ENCODE results near the gene GCK.

The GCK gene

DNA sequence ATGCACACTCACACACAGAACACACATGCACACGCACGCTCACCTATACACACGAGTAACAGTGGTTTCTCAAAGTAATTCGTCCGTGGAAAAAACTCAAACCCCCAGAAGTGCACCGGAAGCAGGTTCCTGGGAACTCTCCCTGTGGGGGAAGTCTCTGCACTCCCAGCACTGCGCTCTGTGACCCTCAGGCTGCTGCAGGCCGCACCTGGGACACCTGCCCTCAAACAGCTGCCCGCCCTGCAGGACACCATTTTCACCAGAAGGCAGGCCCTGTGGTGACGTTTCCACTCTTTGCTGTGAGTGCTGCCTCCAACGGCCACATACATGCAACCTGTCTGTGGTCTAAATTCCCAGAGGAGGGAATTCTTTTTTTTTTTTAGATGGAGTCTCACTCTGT lies 32.8 kb upstream of the GCK start:
- DNase-seq, result no peak

DNA sequence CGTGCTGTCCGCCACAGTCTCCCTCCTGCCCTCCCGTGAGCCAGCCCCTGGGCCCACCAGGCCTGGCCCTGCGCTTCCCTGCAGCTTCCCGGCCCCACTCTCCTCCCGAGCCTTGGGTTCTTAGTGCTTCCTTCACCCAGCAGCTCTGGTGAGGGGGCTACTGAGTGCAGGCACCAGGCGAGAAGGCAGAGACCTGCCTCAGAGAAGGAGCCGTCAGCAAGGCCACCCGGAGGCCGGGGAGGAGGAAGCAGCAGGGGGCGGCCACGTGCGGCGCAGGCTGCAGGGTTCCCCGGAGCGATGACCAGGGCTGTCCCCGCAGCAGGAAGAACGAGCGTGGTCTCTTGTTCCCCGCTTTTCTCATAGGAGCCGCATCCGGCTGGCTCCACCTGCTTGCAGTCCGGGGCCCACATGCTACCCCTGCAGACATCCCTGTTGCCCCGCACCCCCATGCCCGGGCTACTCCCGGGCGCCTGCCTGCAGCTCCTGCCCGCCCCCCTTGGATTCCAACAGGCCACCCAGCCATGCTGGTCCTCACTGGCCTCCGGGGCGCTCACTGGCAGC lies 32.1 kb upstream of the GCK start:
- no peak for DNase-seq

DNA sequence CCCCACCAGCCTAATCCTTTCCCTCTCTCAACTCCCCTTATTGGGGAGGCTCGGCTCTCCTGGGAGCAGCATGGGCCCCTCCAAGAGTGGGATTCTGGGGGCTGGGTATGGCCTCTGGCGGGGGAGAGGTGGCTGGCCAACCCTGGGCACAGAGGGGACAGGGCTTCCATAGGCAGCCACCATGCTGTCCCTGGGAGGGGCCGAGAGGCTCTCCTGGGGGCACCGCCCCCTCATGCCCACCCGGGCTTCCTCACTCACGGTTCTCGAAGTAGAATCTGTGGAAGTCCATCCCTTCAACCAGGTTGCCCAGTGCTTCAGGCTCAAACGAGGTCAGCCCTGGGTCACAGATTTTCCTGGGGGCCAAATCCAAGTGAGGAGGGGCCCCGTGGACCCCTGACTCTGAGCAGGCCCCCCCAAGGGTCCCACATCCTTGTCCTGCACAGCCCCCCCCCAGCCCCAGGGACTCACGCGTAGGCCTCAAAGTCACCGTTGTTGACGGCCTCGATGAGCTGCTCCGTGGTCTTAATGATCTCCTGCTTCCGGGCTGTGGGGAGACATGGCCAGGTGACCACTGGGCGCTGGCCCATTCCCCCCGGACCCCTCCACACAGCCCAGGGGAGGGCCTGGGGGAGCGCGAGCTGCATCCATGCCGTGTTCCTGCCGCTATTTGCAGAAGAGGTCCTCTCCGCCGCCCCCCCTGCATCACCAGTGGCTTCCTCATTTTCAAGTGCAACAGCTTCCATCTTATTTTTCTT lies 31.3 kb upstream of the GCK start:
- DNase-seq, result no peak

DNA sequence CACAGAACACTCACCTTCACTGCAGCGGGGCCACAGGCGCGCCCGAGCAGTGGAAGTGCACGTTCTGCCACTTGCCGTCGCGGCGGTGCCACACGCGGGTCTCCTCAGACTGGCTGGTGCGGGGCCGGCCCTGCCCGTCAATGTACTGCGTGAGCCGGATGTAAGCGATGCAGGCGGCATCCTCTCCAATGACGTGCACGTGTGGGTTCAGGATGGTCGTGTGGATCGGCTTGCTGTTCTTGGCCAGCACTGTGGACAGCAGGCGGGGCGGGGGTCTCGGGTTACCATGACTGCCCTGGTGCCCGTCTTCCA lies 30.8 kb upstream of the GCK start:
- DNase-seq, result no peak

DNA sequence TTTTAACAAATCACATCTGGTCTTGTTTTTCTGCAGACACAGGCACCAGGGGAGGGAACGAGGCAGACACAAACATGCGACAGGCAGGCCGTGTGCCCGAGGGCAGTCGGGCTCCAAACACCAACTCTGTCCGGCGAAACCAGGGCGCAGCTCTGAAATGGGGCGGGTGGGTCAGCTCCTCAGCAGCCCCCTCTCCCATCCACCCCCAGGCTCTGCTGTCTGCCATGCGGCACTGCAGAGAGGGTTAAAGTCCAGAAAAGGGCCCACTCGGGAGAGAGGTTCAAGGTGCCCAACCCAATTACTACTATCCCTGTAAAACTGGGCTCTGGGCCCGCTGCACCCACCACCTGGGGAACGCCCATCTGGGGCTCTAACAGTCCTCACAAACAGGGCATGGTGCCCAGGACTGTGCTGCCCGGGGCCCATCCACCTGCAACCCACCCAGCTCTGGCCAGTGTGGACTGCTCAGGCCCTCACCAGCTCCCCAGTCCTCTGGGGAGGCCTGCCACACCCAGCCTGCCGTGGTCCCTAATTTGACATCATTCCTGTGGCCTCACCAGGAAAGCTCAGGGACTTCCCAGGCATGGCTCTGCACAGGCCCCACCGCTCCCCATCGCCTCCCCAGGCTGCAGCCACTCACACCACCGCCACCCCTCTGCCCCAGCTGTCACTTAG lies 30.3 kb upstream of the GCK start:
- no peak for DNase-seq

DNA sequence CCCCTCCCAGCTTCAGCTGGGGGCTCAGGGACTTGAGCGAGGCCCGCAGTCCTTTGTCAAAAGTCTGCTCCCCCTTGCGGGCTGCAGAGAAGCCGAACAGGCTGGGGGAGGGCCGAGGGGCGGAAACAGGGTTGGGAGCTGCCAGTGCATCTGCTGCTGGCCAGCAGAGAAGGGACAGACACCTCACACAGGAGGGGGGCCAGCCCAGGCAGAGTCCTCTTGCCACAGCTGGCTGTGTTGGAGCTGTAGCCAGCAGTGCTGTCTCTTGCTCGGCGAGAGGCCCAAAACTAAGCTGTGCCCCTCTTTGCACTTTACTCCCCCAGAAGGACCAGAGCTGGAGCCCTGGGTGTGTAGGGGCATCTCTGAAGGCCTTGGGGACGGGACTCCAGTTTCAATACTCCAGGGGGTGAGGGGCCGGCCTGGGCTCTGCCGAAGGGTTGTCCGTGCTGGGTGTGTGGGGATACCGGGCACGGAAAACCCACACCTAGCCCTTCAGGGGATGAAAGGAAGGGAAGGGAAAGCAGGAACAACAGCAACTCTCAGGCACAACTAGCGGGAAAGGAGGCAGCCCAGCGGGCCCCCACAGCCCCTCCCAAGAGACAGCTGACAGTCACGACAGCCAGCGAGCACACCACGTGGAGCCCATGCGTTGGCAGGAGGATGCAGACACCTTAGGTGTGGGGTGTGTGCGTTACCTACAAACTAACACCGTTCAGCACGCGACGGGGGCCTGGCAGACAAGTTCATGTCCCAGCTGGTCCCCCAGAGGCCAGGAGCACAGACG lies 29.4 kb upstream of the GCK start:
- DNase-seq, result no peak

DNA sequence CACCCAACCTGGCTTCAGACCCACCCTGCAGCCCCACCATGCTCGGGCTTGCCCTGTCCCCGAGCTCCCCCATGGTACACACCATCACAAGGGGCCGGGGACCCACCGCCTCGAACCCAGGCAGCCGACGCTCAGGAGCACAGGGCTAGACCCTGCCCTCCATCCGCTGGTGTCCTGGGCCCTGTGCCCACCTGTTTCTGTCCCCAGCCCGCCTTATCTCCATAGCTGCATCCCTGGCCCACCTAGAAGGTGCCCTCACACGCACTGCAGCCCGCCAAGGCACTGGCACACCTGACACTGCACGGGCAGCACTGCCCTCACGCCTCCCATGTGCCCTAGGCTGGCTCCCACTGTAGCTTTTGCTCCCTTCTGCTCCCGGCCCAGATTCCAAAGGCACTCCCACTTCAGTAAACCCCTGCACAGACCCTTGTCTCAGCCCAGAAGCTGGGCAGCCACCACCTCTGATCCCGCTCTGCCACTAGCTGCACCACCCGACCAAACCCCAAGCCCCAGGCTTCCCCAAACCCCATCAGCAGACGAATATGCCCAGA lies 28.7 kb upstream of the GCK start:
- no peak for DNase-seq

DNA sequence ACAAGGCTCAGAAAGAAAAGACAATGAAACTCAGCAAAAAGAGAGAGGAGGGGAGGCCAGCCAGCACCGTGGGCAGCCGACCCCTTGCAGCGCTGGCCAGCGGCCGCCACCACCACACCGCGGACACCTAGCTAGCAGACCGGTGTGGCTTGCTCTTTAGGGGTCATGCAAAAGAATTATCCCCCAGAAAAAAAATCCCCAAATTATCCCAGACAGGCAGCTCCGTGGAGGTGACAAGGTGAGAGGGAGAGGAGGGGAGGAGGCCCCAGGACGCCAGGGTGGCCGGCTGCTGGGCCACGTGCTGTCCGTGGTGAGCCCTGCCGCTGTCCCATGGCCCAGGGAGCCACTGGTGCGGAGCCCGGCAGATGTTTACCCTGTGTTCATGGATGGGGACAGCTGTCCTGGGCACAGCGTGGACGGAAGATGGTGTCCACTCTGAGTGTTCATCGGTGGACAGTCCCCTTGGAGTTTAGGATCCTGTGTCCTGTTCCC lies 28.0 kb upstream of the GCK start:
- DNase-seq, result no peak

DNA sequence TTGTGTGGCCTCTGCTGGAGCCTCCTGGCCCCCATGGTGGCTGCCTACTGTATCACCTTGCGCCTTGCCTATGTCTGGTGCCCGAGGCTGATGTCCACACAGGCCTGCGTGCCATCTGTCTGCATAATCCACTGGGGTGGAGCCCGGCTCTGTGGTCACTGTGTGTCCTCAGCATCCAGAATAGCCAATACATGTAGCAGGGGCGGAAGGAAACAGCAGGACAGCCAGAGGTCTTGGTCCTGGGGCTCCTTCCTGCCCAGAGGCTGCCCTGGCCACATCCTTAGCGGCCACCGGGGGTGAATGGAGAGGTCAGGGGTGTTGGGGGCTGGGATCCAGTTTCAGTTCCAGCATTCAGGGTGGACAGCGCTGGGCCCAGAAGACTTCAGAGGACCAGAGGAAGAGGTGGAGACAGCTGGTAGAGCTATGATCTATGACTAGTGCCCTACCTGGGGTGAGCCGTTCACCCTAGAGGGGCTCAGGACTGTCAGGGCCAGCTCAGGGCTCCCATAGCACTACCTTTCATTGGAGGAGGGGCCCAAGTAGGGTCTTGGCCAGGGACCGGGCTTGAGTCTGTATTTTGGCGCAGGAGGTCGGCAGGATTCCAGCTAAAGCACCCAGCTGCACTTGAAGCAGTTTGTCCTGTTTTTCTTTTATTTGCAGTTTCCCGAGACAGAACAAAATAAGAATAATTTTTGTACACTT lies 27.4 kb upstream of the GCK start:
- DNase-seq, result no peak

DNA sequence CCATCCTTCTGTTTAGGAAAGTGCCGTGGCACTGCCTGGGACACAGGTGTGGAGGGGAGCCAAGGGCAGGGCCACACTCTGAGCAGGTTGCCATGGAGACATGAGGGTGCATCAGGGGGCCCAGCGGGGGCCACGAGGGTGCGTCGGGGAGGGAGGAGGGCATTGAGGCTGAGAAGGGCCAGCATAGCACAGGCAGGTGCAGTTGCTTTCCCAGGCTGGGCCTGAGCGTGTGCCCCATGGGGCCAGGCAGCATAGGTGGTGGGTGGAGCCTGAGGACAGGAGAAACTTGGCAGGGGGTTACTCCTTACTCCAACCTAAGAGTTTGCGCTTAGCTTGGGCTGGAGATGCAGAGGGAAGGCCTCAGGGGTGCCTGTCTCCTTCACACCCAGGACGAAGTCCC lies 26.8 kb upstream of the GCK start:
- peak; percentile 25 for DNase-seq

DNA sequence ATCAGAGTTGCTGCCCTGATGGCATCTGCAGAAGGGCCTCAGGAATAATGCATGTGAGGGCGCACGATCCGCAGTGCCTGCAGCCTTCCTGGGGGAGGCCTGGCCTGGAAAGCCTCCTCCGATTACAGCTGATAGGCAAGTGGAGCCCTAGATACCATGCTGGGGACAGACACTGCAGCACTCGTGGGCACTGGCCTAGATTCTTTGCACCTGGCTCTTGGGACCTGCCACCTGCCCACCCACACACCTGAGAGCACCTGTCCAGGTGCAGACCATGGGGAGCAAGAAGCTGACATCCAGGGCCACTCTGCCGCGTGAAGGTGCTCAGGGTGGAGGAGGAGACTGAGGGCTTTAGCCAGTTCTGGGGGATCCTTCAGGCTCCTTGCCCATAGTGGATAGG lies 26.3 kb upstream of the GCK start:
- DNase-seq, result peak; percentile 17

DNA sequence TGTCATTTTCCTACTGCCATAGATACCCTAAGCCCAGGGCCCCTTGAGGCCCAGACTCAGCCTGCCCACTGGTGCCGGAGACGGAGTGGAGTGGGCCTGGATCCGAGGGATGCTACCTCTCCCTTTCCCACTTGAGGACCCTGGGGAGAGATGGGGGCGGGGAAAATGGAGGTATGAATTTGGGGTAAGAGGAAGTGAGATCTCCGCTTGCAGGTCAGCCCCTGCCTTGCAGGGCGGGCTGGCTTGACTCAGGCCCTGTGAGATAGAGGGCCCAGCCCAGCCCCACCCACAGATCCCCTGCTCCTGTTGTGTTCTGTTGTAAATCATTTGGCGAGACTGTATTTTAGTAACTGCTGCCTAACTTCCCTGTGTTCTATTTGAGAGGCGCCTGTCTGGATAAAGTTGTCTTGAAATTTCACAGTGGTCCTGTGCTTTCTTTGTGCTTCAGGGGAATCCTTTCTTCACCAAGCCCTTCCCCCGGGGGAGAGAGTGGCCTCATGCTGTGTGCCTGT lies 24.7 kb upstream of the GCK start:
- DNase-seq, result no peak

DNA sequence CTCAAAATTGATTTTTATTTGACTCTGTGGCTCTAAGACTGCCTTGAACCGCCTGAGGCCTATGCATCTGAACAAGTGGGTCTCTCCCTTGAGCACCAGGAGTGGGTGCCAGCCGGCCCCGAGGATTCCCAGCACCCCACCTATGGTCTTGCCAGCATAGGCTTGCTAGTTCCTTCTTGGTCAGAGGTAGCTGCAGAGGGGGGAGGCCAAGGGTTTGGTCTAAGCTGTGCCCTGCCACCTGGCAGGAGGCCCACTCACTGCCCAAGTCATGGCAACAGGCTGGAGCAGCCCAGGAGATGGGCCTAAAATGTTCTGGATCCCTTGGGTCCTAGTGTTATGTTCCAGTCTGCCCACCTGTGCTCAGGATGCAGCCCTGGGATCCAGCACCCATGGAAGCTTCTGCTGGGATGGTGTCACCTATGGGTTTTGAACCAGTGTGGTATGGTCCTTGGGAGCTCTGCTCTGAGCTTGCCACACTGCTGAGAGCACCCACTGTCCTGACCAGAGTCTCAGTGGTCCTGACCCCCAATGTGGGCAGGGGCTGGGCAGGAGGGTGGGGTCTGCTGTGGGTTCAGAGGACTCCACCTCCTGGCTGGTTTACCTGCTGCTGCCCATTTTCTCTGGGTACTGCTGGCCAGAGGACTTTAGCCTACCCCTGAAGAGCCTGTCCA lies 24.1 kb upstream of the GCK start:
- DNase-seq, result no peak

DNA sequence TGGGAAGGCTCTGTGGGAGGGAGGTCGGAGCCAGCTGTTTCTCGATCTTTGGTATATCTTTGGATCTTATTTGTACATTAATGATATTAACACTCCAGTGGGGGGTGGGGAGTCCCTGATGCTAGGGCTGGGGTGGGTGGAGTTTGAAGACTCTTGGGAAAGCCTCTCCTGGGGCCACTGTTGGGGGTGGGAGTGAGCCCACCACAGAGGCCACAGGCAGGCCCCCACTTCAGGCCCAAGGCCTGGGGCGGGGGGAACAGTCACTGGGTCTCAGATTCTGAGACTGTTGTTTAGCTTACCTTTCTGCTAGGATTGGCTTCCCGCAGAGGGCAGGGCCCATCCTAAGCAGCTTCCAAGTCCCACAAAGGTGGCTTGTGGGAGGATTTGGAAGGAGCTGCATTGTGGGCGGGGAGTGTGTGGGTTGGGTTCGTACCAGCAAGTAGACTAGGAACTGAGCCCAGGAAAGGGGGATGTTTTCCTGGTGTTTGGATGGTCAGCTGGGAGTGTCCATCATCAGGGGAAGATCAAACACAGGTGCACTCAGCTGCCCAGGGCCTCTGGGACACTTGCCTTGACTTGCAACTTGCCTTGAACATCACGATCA lies 23.4 kb upstream of the GCK start:
- DNase-seq, result no peak

DNA sequence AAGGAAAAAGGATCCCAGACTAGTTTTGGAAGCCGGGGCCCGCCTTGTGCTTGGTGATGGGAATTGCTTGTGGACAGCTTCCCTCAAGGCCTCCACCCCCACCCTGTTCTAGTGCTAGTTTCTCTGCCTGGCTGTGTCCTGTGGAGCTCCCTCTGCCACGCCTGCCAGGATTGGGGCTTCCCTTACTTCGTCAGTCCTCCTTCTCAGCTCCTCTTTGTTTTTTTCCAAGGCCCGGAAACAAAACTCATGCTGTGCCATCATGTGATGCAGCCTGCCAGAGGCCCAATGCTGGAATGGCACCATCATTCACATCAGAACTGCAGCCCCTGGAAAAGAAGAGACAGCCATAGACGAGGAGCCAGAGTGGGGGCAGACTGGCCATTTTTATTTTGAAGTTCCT lies 22.8 kb upstream of the GCK start:
- DNase-seq, result no peak

DNA sequence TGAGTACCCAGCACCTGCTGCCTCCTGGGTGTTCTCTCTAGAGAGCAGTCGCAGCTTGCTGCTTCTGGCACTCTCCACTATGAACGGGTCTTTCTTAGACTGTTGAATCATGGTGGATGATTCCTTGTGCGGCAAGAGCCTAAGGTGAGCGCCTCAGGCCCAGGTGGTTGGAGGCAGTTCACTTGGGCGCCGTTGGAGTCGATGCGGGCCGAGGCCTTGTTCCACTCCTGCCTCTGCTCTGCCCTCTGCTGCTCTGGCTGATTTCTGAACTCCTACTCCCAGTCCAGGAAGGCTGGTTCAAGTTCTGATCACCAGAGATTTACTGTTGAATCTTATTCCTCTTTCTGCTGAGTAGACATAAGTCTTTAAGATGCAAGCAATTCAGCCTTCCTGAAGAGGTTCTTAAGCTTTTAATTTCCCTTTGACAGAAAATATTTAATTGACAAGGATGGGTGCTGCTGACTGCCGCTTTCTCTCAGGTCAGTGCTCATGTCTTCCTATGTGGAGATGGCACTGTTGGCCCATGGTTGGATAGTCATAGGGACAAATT lies 22.0 kb upstream of the GCK start:
- no peak for DNase-seq

DNA sequence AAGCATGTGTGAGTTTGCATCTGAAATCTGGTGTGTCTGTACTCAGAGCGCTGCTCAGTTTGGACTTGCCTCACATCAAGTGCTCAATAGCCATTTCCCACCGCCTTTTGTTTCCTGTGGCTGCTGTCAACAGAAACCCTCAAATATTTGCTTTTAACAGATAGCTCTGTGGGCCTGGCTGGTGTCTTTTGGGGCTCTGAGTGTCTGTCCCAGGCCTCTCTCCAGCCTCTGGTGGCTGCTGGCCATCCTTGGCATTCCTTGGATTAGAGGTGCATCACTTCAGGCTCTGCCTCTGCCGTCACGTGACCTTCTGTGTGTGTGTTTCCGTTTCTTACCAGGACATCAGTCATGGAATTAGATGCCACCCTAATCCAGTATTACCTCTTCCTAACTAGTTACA lies 20.9 kb upstream of the GCK start:
- DNase-seq, result no peak

DNA sequence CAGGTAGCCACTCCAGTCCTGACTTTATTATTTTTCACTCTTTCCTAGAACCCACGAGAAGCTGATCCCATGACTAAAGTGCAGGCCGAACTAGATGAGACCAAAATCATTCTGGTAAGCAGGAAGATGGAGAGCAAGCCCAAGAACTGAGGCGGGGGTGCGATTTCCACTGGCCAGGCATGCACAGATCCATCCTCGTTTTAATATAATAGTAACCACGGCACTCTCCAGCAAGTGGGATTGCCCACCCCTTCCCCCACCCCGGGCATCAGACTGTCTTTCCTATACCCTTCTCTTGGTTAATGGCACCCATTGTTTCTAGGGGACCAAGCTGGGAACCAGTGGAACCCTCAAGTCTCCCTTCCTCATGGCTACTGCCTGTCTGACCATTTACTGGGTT lies 18.8 kb upstream of the GCK start:
- no peak for DNase-seq

DNA sequence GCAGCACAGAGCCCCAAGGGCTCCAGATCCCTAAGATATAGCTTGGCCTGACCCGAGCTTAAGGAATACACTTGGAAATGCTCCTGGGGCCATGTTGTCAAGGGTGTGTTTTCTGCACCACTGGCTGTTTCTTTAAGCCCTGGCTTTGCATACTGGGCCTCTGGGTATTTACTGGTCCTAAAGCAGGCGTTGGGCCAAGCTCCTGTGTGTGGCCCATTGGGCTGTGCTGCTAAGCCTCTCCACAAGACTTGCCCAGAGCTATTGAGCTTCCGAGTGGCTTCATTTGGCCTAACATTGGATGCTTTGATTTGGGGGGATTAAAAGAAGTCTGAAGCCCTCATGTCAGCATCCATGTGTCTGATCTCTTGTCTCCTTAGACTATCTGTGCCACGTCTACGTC lies 16.8 kb upstream of the GCK start:
- DNase-seq, result no peak

DNA sequence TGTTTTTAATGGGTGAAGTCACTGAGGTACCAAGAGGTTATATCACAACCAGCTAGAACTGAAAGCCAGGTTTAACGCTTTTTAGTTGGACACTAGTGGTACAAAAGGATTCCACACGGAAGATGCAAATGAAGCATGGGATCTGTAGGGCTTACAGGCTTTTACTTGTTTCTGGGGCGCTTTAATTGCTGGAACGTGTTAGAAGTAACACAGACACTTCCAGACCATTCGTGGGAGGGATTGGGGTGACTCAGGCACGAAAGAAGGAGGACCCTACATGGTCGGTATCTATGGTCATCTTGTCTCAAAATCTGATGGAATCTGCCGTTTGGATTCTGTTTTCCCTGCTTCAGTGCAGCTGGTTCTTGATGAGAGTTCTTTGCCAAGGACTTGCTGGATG lies 12.6 kb upstream of the GCK start:
- DNase-seq, result no peak

Measured in NCI-H2029 (cell line).